Cardiac fibroblast (primary cell): ENCODE measurements around the gene GLUD2.
A peak's percentile ranks its signal among the peaks of the same experiment; 100 is the strongest.

Experiments
- DNase-seq, 2 donors: peaks; one replicate each; pipeline versions ENCODE4 v3.0.0 to v3.0.0-alpha.2; 2010; ENCODE audit warnings: low read depth in 2 of 2
- H3K4me3 ChIP-seq, 2 donors: replicated peaks in 1 of 2; 1 replicate in 1 of 2; 2 replicates in 1 of 2; pipeline ENCODE4 v1.5.1; 2011; ENCODE audit warnings: low read depth in 2 of 2, low read length in 2 of 2, mild to moderate bottlenecking in 2 of 2, moderate library complexity in 1 of 2
- TF ChIP-seq, protein P1 (sequence below): IDR thresholded peaks from one replicate; pipeline ENCODE4 v1.5.1; 2011; ENCODE audit warnings: low read depth, mild to moderate bottlenecking, low read length, inconsistent platforms

The GLUD2 gene

DNA sequence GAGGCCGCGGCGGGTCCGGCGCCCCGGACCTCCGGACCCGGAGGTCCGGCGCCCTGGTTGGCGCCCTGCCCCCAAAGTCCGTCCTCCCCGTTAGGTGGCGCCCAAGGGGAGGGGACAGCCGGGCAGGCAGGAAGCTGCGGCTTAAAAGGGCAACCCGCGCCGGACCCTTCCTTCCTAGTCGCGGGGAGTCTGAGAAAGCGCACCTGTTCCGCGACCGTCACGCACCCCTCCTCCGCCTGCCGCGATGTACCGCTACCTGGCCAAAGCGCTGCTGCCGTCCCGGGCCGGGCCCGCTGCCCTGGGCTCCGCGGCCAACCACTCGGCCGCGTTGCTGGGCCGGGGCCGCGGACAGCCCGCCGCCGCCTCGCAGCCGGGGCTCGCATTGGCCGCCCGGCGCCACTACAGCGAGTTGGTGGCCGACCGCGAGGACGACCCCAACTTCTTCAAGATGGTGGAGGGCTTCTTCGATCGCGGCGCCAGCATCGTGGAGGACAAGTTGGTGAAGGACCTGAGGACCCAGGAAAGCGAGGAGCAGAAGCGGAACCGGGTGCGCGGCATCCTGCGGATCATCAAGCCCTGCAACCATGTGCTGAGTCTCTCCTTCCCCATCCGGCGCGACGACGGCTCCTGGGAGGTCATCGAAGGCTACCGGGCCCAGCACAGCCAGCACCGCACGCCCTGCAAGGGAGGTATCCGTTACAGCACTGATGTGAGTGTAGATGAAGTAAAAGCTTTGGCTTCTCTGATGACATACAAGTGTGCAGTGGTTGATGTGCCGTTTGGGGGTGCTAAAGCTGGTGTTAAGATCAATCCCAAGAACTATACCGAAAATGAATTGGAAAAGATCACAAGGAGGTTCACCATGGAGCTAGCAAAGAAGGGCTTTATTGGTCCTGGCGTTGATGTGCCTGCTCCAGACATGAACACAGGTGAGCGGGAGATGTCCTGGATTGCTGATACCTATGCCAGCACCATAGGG is at the start of gene GLUD2:
Gene GLUD2, plus strand, starts transcription at position 170 of the 979 bp plus-strand sequence. Its CDS starts 75 bp downstream, at position 245.
- peak within 1 kb of the TSS; percentile 41 to 48 for H3K4me3 ChIP-seq
- DNase-seq, result peak; percentile 15 to 48
- TF ChIP-seq, protein P1, sequence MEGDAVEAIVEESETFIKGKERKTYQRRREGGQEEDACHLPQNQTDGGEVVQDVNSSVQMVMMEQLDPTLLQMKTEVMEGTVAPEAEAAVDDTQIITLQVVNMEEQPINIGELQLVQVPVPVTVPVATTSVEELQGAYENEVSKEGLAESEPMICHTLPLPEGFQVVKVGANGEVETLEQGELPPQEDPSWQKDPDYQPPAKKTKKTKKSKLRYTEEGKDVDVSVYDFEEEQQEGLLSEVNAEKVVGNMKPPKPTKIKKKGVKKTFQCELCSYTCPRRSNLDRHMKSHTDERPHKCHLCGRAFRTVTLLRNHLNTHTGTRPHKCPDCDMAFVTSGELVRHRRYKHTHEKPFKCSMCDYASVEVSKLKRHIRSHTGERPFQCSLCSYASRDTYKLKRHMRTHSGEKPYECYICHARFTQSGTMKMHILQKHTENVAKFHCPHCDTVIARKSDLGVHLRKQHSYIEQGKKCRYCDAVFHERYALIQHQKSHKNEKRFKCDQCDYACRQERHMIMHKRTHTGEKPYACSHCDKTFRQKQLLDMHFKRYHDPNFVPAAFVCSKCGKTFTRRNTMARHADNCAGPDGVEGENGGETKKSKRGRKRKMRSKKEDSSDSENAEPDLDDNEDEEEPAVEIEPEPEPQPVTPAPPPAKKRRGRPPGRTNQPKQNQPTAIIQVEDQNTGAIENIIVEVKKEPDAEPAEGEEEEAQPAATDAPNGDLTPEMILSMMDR, result peak; percentile 15

DNA sequence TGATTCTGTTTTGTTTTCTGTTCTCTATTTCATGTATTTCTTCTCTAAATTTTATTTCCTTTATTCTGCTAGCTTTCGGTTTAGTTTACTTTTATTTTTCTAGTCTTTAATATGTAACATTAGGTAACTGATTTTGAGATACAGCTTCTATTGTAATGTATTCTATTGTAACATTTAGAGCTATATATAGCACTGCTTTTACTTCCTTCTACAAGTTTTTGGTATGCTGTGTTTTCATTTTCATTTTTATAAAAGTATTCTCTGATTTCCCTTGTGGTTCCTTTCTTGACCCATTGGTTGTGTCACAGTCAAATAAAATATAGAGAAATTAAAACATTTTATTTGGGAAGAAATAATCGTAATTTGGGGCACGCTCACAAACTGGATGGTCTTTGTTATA is 48.0 kb upstream of the GLUD2 start:
- TF ChIP-seq, protein P1, result no peak
- no peak for DNase-seq
- no peak overlapping the region for H3K4me3 ChIP-seq

DNA sequence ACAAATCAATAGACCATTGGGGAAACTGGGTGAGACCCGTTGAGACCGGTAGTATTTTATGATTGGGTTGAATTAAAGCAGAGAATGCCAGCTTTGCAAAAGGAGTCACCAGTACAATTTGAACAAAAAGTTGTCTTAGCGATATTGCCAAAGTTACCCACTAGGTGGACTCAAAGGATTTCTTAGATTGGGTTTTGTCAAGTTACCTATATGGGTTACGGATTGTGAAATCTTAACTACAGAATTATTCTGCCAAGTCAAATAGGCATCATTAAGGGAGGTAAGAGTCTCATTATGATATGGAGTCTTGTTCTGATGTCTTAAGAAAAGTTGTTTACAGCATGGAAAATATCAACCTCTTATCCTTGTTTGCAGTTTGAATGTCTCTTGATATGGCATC is 46.8 kb upstream of the GLUD2 start:
- no peak overlapping the region for H3K4me3 ChIP-seq
- TF ChIP-seq, protein P1, result peak; percentile 27
- peak; percentile 39 to 58 for DNase-seq

- TF ChIP-seq, protein P1, result no peak
- no peak overlapping the region for H3K4me3 ChIP-seq
- DNase-seq, result peak; percentile 59
These were observed 38.5 kb upstream of the GLUD2 start for GRCh38 chrX:121008920-121009319.

GRCh38 chrX:121009764-121010163 is 37.6 kb upstream of the GLUD2 start:
- H3K4me3 ChIP-seq, result no peak overlapping the region
- TF ChIP-seq, protein P1, result no peak
- no peak for DNase-seq

DNA sequence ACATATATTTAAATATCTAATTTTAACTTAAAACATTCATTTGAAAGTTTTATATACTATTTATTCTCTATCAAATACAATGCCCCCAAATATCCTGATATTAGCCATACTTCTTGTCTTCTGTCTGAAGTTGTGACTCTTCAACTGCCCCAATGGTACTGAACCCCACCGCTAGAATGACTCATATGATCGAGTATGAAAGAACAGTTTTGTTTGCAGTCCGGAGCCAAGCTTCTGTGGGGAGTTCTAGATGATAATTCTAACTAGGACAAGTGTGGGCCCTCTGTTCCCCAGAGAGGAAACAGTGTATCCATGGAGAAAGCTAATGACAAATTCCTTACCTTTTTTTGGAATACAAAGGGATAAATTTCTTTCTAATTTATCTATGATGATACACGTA is 37.2 kb upstream of the GLUD2 start:
- TF ChIP-seq, protein P1, result no peak
- peak; percentile 14 to 23 for DNase-seq
- no peak overlapping the region for H3K4me3 ChIP-seq
